ENCODE measurements around the gene TCN2. TPM values are rescaled to one million over a fixed set of nuclear protein-coding genes. Genes with fewer than 3 reads are reported as not detected.

The TCN2 gene
- total RNA-seq, 1 donor from 2014 or later, result 4.1 TPM

Other genes with a start within 250 kb of the TCN2 start
- gene RNF215, start 219.8 kb upstream of the TCN2 start, total RNA-seq (ENCODE audit: unreplicated experiment), result 43.1 TPM
- 0.76 TPM for gene SEC14L2, start 210.2 kb upstream of the TCN2 start, total RNA-seq (ENCODE audit: unreplicated experiment)
- gene MTFP1, start 181.4 kb upstream of the TCN2 start, total RNA-seq (ENCODE audit: unreplicated experiment), result 5.8 TPM
- not detected for gene SEC14L3, start 135.2 kb upstream of the TCN2 start, total RNA-seq (ENCODE audit: unreplicated experiment)
- gene SEC14L4, start 101.5 kb upstream of the TCN2 start, total RNA-seq (ENCODE audit: unreplicated experiment), result not detected
- gene SEC14L6, start 60.4 kb upstream of the TCN2 start, total RNA-seq (ENCODE audit: unreplicated experiment), result not detected
- 1.8 TPM for gene GAL3ST1, start 32.5 kb upstream of the TCN2 start, total RNA-seq (ENCODE audit: unreplicated experiment)
- gene PES1, start 15.3 kb upstream of the TCN2 start, total RNA-seq (ENCODE audit: unreplicated experiment), result 40.6 TPM
- gene SLC35E4, start 28.6 kb downstream of the TCN2 start, total RNA-seq (ENCODE audit: unreplicated experiment), result 5.0 TPM
- gene DUSP18, start 60.7 kb downstream of the TCN2 start, total RNA-seq (ENCODE audit: unreplicated experiment), result 8.0 TPM
- 18.3 TPM for gene OSBP2, start 87.7 kb downstream of the TCN2 start, total RNA-seq (ENCODE audit: unreplicated experiment)